ENCODE measurements around the gene ERCC3.

The ERCC3 gene

DNA sequence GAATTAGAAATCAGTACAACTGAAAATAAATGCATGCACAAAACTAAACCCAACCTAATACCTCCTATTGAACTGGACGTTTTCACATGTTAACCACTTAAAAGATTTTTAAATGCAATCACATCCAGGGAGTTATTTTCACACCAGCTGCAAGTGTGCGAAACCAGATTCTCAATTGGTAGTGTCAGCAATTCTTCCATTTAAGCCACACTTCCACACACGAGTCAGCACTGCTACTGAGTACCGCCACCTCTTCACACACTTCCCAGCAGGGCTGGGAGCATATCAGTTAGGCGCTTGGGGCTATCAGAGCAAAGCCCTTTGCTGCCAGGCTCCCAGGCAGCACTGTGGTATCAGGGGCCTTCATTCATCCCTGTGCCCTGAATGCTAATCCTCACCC lies 14.2 kb downstream of the ERCC3 start:
- Histone ChIP-seq H3K36me3 (ENCODE audit: control insufficient read depth, insufficient read depth, low read length, severe bottlenecking) (peaks cover 80% of the 10 kb centered on the region), H3K4me3 (ENCODE audit: low read length) (no peak overlapping the region), H3K27me3 (replicated peaks; ENCODE audit: control insufficient read depth, insufficient read depth, low read length) (no peaks in the 10 kb centered on the region), H3K9me3 (ENCODE audit: control insufficient read depth, low read length) (no peaks in the 10 kb centered on the region), H3K9ac (ENCODE audit: low read length) (no peak overlapping the region), H3K4me1 (ENCODE audit: control insufficient read depth, insufficient read depth, low read length) (no peaks in the 10 kb centered on the region)
- no peak for DNase-seq (ENCODE audit: low read depth)

- Histone ChIP-seq H3K36me3 (ENCODE audit: control insufficient read depth, insufficient read depth, low read length, severe bottlenecking) (peaks cover 79% of the 10 kb centered on the region), H3K4me1 (ENCODE audit: control insufficient read depth, insufficient read depth, low read length) (no peaks in the 10 kb centered on the region), H3K9ac (ENCODE audit: low read length) (no peak overlapping the region), H3K9me3 (ENCODE audit: control insufficient read depth, low read length) (no peaks in the 10 kb centered on the region), H3K4me3 (ENCODE audit: low read length) (no peak overlapping the region), H3K27me3 (replicated peaks; ENCODE audit: control insufficient read depth, insufficient read depth, low read length) (no peaks in the 10 kb centered on the region)
- no peak for DNase-seq (ENCODE audit: low read depth)
Observed at GRCh38 chr2:127278959-127279358, 15.0 kb downstream of the ERCC3 start.

DNA sequence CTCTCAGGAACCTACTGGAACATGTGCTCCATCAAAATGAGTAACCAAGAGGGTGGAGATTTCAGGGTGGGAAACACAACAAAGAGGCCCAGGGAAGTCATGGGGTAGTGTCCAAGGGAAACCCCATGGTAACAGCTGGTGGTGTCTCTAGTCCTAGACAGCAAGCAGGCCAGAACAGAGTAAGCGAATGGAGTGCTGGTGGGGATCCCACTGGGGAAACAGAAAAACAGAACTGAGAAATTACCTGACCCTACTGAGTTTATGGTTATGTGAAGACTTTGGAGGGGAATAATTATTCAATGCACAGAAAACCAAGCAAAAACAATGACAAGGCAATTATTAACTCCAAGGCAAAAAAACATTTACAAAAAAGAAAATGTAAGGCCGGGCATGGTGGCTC lies 16.9 kb downstream of the ERCC3 start:
- Histone ChIP-seq H3K36me3 (ENCODE audit: control insufficient read depth, insufficient read depth, low read length, severe bottlenecking) (peaks cover 74% of the 10 kb centered on the region), H3K9me3 (ENCODE audit: control insufficient read depth, low read length) (no peaks in the 10 kb centered on the region), H3K4me3 (ENCODE audit: low read length) (no peak overlapping the region), H3K4me1 (ENCODE audit: control insufficient read depth, insufficient read depth, low read length) (no peaks in the 10 kb centered on the region), H3K9ac (ENCODE audit: low read length) (no peak overlapping the region), H3K27me3 (replicated peaks; ENCODE audit: control insufficient read depth, insufficient read depth, low read length) (no peaks in the 10 kb centered on the region)
- no peak for DNase-seq (ENCODE audit: low read depth)

DNA sequence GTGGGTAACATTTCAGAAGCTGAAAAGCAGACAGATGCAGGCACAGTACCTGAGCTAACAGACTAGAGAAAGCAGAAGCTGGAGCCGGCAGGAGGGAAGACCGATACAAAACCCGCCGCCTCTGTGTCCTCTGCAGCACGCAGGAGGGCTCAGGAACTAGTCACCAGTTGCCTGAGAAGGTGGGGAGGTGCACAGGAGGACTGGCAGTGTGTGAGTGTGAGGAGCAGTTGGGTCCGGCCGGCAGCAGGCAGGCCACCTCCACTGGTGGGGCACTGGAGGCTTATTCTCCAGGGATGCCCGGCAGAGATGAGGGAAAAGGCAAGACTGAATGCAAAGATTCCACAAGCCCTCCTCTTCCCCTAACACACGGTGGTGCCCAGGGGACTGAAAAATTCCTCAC lies 18.2 kb downstream of the ERCC3 start:
- peaks cover 85% of the 10 kb centered on the region for H3K36me3 ChIP-seq (ENCODE audit: control insufficient read depth, insufficient read depth, low read length, severe bottlenecking)
- no peak for DNase-seq (ENCODE audit: low read depth)
- H3K27me3 ChIP-seq (replicated peaks; ENCODE audit: control insufficient read depth, insufficient read depth, low read length): no peaks in the 10 kb centered on the region
- no peaks in the 10 kb centered on the region for H3K4me1 ChIP-seq (ENCODE audit: control insufficient read depth, insufficient read depth, low read length)
- no peak overlapping the region for H3K9ac ChIP-seq (ENCODE audit: low read length)
- H3K4me3 ChIP-seq (ENCODE audit: low read length): no peak overlapping the region
- no peaks in the 10 kb centered on the region for H3K9me3 ChIP-seq (ENCODE audit: control insufficient read depth, low read length)

DNA sequence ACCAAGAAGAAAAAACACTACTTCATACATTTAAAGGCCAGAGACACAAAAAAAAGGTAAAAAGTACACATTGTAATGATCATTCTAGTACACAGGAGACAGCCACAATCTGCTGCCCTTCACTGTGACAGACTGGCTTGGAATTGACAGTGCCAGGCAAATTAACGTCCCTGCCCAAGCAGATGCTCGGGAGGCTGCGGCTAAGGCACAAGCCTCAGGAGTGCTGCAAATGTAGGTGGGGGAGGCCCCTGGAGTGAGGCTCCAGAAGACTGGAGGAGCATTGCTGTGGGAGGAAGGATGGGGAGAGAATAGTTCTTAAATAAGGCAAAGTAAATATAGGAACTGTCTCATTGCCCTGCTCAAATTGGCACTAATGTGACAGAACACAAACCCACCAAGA lies 18.6 kb downstream of the ERCC3 start:
- Histone ChIP-seq H3K27me3 (replicated peaks; ENCODE audit: control insufficient read depth, insufficient read depth, low read length) (no peaks in the 10 kb centered on the region), H3K9ac (ENCODE audit: low read length) (no peak overlapping the region), H3K9me3 (ENCODE audit: control insufficient read depth, low read length) (no peaks in the 10 kb centered on the region), H3K4me1 (ENCODE audit: control insufficient read depth, insufficient read depth, low read length) (no peaks in the 10 kb centered on the region), H3K4me3 (ENCODE audit: low read length) (no peak overlapping the region), H3K36me3 (ENCODE audit: control insufficient read depth, insufficient read depth, low read length, severe bottlenecking) (peaks cover 89% of the 10 kb centered on the region)
- no peak for DNase-seq (ENCODE audit: low read depth)

DNA sequence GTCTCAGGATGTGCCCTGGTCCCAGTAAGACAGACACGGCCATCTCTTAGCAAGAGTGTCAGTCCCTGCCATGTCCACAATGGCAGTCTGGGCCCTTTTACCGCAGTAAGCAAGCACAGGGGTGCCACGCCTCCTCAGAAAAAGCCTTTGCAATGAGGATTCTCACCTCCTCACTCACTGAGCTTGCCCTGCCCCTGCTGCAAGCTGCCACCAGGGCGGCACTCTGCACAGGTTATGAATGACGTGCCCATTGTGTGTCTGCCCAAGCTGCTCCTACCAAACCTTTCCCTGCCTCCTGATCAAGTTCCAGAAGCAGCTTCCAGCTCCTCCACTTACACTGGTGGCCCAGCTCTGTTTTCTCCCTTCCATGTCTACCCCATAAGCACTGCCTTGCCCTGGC lies 23.3 kb downstream of the ERCC3 start:
- Histone ChIP-seq H3K4me1 (ENCODE audit: control insufficient read depth, insufficient read depth, low read length) (no peaks in the 10 kb centered on the region), H3K36me3 (ENCODE audit: control insufficient read depth, insufficient read depth, low read length, severe bottlenecking) (peaks cover 79% of the 10 kb centered on the region), H3K9me3 (ENCODE audit: control insufficient read depth, low read length) (no peaks in the 10 kb centered on the region), H3K9ac (ENCODE audit: low read length) (no peak overlapping the region), H3K27me3 (replicated peaks; ENCODE audit: control insufficient read depth, insufficient read depth, low read length) (no peaks in the 10 kb centered on the region), H3K4me3 (ENCODE audit: low read length) (no peak overlapping the region)
- DNase-seq (ENCODE audit: low read depth): no peak

DNA sequence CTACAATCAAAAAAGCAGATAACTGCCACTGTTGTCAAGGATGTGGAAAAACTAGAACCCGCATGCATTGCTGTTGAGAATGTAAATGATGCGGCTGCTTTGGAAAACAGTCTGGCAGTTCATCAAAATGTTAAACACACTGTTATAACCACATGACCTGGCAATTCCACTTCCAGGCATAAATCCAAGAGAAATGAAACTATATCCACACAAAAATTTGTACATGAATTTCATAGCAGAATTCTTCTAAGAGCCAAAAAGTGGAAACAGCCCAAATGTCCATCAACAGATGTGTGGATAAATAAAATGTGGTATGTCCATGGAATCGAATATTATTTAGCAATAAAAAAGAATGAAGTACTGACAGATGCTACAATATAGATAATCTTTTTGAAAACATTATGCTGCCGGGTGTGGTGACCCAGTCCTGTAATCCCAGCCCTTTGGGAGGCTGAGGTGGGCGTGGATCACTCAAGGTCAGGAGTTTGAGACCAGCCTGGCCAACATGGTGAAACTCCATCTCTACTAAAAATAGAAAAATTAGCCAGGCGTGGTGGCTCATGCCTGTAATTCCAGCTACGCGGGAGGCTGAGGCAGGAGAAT lies 32.0 kb downstream of the ERCC3 start:
- no peak overlapping the region for H3K4me3 ChIP-seq (ENCODE audit: low read length)

DNA sequence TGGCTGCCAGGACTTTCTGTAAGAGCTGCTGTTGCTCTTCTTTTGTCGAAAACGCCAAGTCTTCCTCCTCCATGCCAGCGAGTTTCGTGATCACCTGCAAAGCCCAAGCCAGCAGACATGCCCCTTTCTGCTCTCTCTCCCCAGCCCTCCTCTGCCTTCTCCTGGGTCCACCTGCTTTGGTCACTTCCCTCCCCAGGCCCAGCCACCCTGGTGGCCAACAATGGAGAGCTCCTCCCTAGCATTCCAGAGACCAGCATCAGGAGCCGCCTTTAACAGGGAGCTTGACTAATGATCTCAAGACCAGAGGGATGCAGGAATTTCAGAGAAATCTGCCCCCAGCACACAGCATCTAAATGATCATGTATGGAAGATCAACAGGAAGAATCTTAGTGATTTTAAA lies 34.6 kb downstream of the ERCC3 start:
- no peaks in the 10 kb centered on the region for H3K9me3 ChIP-seq (ENCODE audit: control insufficient read depth, low read length)
- no peak for DNase-seq (ENCODE audit: low read depth)
- no peaks in the 10 kb centered on the region for H3K4me1 ChIP-seq (ENCODE audit: control insufficient read depth, insufficient read depth, low read length)
- no peak overlapping the region for H3K4me3 ChIP-seq (ENCODE audit: low read length)
- H3K36me3 ChIP-seq (ENCODE audit: control insufficient read depth, insufficient read depth, low read length, severe bottlenecking): peaks cover 52% of the 10 kb centered on the region
- no peak overlapping the region for H3K9ac ChIP-seq (ENCODE audit: low read length)
- no peaks in the 10 kb centered on the region for H3K27me3 ChIP-seq (replicated peaks; ENCODE audit: control insufficient read depth, insufficient read depth, low read length)

More for the DNA sequence above, 32.0 kb downstream of the ERCC3 start:
- Histone ChIP-seq H3K9me3 (ENCODE audit: control insufficient read depth, low read length) (no peaks in the 10 kb centered on the region), H3K9ac (ENCODE audit: low read length) (no peak overlapping the region), H3K4me1 (ENCODE audit: control insufficient read depth, insufficient read depth, low read length) (no peaks in the 10 kb centered on the region), H3K36me3 (ENCODE audit: control insufficient read depth, insufficient read depth, low read length, severe bottlenecking) (peaks cover 49% of the 10 kb centered on the region), H3K27me3 (replicated peaks; ENCODE audit: control insufficient read depth, insufficient read depth, low read length) (no peaks in the 10 kb centered on the region)
- DNase-seq (ENCODE audit: low read depth): peak; percentile 69

DNA sequence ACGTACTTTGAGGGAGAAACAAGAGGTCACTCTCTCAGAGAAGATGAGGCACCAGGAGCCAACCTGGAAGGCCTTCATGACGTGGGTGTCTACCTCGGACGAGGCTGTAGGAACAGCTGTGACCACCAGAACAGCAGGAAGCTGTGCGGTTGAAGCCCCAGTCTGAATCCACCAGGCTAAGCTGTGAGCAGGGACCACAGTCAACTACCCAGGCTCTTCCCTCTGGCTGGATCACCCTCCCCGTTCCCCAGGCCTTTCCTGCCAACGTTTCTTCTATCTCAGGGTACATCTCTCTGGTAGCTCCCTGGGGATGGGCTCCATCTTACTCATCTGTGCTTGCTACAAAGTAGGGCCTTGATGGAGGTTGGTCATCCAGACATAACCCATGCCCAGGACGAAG lies 37.1 kb downstream of the ERCC3 start:
- Histone ChIP-seq H3K4me1 (ENCODE audit: control insufficient read depth, insufficient read depth, low read length) (no peaks in the 10 kb centered on the region), H3K27me3 (replicated peaks; ENCODE audit: control insufficient read depth, insufficient read depth, low read length) (no peaks in the 10 kb centered on the region), H3K4me3 (ENCODE audit: low read length) (no peak overlapping the region), H3K9me3 (ENCODE audit: control insufficient read depth, low read length) (no peaks in the 10 kb centered on the region), H3K9ac (ENCODE audit: low read length) (no peak overlapping the region), H3K36me3 (ENCODE audit: control insufficient read depth, insufficient read depth, low read length, severe bottlenecking) (peaks cover 52% of the 10 kb centered on the region)
- no peak for DNase-seq (ENCODE audit: low read depth)

DNA sequence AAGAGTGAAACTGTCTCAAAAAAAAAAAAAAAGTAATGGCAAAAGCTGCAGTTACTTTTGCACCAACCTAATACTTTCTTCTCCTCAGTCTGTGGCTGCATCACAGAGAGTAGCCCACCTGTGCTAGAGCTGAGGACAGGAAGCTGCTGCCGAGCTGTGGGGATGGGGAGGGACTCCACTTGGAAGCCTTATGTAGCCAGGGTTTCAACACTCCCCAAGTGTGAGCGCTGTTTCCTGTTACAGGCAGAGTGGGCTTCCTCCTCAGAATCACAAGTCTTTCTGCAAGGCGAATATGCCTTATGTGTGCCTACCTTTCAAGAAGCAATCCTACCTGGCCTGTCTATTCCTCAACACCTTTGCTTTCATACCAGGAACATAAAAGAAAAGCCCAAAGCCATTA lies 37.6 kb downstream of the ERCC3 start:
- Histone ChIP-seq H3K4me3 (ENCODE audit: low read length) (no peak overlapping the region), H3K9me3 (ENCODE audit: control insufficient read depth, low read length) (no peaks in the 10 kb centered on the region), H3K9ac (ENCODE audit: low read length) (no peak overlapping the region), H3K27me3 (replicated peaks; ENCODE audit: control insufficient read depth, insufficient read depth, low read length) (no peaks in the 10 kb centered on the region), H3K36me3 (ENCODE audit: control insufficient read depth, insufficient read depth, low read length, severe bottlenecking) (peaks cover 52% of the 10 kb centered on the region), H3K4me1 (ENCODE audit: control insufficient read depth, insufficient read depth, low read length) (no peaks in the 10 kb centered on the region)
- DNase-seq (ENCODE audit: low read depth): no peak

- peaks cover 46% of the 10 kb centered on the region for H3K36me3 ChIP-seq (ENCODE audit: control insufficient read depth, insufficient read depth, low read length, severe bottlenecking)
- no peak overlapping the region for H3K4me3 ChIP-seq (ENCODE audit: low read length)
- H3K27me3 ChIP-seq (replicated peaks; ENCODE audit: control insufficient read depth, insufficient read depth, low read length): no peaks in the 10 kb centered on the region
- no peaks in the 10 kb centered on the region for H3K9me3 ChIP-seq (ENCODE audit: control insufficient read depth, low read length)
- DNase-seq (ENCODE audit: low read depth): no peak
- no peak overlapping the region for H3K9ac ChIP-seq (ENCODE audit: low read length)
- no peaks in the 10 kb centered on the region for H3K4me1 ChIP-seq (ENCODE audit: control insufficient read depth, insufficient read depth, low read length)
Observed at GRCh38 chr2:127255721-127256120, 38.2 kb downstream of the ERCC3 start.

- Histone ChIP-seq H3K9me3 (ENCODE audit: control insufficient read depth, low read length) (no peaks in the 10 kb centered on the region), H3K36me3 (ENCODE audit: control insufficient read depth, insufficient read depth, low read length, severe bottlenecking) (peaks cover 40% of the 10 kb centered on the region), H3K4me1 (ENCODE audit: control insufficient read depth, insufficient read depth, low read length) (no peaks in the 10 kb centered on the region), H3K4me3 (ENCODE audit: low read length) (no peak overlapping the region), H3K27me3 (replicated peaks; ENCODE audit: control insufficient read depth, insufficient read depth, low read length) (no peaks in the 10 kb centered on the region), H3K9ac (ENCODE audit: low read length) (no peak overlapping the region)
- DNase-seq (ENCODE audit: low read depth): no peak
Observed at GRCh38 chr2:127255146-127255545, 38.8 kb downstream of the ERCC3 start.

Measured in adipocyte (in vitro differentiated cells).